Epithelial cell of prostate (primary cell): ENCODE data around the gene ALDH5A1.

Experiments used
- DNase-seq: peaks from one replicate; pipeline ENCODE4 v3.0.0-alpha.2; 2011; ENCODE audit warnings: low read depth, low spot score
- H3K27ac ChIP-seq: fragments of 450-650 bp; 2 replicates; pipeline ENCODE4 v1.5.1; 2017; ENCODE audit warnings: mild to moderate bottlenecking

The ALDH5A1 gene

DNA sequence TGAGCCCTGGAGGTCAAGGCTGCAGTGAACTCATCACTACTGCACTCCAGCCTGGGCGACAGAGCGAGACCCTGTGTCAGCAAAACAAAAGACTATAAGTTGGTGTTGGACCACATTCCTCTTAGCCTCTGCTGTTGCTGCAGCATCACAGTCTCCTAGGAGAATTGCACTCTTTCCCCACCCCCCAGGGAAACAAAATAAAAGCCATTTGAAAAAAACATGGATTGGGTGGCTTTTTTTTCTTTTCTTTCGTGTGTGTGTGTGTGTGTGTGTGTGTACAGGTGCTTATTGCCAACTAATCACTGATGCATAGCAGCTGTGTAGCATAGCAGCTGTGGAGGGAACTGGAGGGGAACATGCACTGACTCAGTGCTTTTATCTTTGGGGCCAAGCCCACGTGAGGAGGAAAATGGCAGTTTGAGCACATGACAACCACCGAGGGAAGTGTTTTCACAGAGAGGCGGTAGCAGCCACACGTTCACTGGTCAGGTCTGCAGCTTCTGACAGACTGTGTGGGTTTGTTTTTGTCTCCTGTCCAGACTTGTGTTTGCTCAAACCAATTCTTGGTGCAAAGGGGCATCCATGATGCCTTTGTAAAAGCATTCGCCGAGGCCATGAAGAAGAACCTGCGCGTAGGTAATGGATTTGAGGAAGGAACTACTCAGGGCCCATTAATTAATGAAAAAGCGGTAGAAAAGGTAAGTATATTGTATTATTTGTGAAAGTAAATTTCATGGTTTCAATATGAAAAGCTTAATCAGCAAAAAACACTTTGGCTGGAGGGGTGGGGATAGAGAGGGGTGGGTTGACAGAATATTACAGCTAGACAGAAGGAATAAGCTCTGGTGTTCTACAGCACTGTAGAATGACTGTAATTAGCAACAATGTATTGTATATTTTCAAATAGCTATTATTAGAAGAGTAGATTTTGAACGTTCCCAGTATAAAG is 27.7 kb downstream of the ALDH5A1 start:
- no peak overlapping the region for H3K27ac ChIP-seq

DNA sequence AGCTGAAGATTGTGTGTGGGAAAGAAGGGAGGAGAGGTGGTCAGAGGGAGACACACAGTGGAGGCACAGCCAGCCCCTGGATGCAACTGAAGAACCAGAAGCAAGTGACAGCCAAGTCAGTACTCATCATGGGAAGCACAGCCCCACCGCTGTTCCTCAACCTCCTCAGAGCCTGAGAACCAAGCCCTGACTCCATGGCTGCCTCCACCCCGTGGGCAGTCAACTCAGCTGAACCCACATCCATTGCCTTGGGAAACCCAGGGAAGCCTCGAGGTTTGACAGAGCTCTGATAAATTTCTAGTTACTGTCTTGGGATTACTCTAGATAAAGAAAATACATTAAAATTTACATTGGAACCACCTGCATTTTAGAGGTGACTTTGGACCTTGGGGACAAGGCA is 29.6 kb downstream of the ALDH5A1 start:
- no peak for DNase-seq
- no peak overlapping the region for H3K27ac ChIP-seq

More for the DNA sequence above, 27.7 kb downstream of the ALDH5A1 start:
- DNase-seq, result no peak

DNA sequence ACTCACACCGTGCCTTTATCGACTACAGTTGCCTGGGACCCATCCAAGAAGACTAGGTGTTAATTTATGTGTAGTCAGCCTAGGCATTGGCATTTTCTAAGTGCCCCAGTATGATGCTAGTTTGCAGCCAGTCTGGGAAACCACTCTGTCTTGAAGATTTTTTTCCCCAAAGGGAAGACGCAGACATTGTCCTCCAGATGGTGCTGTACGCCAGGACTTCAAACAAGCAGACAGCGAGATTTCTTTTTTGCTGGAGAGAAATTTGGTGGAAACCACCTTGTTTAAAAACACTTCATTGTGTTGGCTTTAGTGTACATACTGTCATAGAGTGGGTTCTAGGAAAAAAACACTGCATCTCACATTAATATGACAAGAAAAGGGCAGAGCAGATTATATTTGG is 30.0 kb downstream of the ALDH5A1 start:
- DNase-seq, result no peak
- H3K27ac ChIP-seq, result no peak overlapping the region

DNA sequence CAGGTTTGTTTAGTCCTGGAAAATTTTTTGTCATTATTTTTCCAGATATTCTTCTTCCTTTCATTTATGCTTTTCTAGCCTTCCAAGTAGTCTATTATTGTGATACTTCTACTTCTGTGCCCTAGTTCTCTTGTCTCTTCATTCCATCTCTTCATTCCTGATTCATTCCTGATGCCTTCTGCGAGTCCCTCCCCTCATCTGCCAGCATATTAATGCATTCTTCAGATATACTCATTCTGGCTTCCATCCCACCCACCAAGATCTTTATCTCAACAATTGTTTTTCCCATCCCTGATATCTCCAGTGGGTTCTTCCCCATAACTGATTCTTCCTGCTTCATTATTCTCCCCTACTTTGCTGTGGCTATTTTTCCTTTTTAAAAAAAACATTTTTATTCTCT is 35.2 kb downstream of the ALDH5A1 start:
- DNase-seq, result no peak
- H3K27ac ChIP-seq, result no peak overlapping the region

DNA sequence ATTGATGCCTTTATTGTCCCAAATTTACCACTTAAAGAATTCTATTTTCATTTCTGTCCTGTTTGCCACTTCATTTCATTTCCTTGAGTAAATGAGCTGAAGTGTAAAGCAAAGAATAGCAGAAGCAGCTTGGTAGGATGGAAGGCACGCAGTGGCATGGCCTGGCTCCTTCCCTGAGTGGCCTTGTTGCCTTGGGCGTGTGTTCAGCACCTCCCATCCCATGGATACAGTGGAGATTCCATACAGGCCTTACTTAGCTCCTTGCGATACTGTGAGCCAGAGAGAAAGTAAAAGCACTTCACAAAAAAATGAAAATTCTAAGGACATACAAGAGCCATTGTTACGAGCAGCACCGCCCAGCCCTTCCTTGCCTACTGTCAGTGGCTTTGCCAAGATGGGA is 39.6 kb downstream of the ALDH5A1 start:
- no peak overlapping the region for H3K27ac ChIP-seq
- no peak for DNase-seq

DNA sequence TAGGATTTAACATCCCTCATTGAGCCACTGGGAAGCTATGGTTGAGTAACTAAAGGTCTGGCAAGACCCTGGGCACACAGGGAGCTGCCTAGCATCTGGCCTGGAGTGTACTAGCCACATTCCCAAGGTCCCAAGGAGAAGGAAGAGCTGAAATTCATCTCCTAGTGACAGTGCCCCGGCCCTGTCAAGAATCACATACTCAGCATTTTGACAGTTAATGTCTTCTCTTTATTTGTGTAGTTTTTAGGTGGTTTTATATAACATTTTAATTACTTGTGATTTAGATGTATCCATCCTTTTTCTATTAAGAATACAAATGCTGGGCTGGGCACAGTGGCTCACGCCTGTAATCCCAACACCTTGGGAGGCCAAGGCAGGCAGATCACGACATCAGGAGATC is 40.4 kb downstream of the ALDH5A1 start:
- H3K27ac ChIP-seq, result no peak overlapping the region
- DNase-seq, result no peak

DNA sequence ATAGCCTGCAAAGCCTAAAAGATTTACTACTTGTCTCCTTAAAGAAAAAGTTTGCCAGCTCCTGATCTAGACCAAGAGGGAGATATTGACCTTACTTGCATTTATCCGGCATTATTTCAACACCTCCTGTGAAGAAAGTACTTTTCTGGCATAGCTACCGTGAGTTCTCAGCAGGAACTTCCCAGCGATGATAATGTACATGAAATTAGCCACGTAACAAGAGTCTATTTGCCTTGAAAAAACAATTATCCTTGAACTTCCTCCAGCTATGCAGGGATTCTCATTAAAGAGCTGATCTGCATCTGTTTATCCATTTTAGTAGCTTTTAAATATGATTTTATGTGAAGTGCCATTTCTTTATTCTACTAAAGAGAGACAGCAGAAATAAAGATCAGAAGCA is 41.7 kb downstream of the ALDH5A1 start:
- DNase-seq, result no peak
- no peak overlapping the region for H3K27ac ChIP-seq

DNA sequence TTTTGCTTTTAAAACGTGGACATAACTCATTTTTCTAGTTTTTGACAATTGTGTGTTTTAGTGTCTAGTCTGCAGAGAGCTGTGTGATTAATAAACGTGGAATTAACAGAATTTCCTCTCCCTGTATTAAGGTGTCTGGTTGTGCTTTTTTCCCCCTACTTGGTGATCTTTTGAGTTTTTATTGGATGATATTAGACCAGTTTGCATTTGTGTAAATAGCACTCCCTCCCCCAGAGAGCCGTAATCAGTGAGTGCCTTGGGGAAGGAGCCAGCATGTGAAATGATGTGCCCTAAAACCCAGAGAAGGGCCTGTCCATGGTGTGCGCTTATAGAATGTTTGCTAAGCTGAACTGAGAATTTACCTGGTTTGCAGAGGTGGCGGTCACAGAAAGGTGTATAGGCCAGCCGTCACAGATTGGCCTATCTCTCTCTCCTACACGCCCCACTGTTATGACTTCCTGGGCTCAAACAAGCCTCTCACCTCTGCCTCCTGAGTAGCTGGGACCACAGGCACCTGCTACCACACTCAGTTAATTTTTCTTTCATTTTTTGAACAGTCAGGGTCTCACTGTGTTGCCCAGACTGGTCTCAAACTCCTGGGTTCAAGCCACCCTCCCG is 42.4 kb downstream of the ALDH5A1 start:
- DNase-seq, result no peak
- no peak overlapping the region for H3K27ac ChIP-seq

DNA sequence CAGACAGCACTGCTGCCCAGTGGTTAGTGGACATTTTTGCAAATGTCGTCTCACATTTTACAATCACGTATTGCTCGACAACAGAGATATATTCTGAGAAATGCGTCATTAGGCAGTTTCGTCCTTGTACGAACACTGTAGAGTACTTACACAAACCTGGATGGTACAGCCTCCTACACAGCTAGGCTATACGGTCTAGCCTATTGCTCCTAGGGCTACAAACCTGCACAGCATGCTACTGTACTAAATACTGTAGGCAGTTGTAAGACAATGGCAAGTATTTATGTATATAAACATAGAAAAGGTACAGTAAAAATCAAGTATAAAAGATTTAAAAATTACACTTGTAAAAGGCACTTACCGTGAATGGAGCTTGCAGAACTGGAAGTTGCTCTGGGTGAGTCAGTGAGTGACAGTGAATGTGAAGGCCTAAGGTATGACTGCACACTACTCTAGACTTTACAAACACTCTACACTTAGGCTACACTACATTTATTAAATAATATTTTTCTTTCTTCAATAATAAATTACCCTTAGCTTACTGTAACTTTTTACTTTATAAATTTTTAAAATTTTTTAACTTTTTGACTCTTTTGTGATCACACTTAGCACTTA is 43.1 kb downstream of the ALDH5A1 start:
- H3K27ac ChIP-seq, result no peak overlapping the region
- peak; percentile 27 for DNase-seq

DNA sequence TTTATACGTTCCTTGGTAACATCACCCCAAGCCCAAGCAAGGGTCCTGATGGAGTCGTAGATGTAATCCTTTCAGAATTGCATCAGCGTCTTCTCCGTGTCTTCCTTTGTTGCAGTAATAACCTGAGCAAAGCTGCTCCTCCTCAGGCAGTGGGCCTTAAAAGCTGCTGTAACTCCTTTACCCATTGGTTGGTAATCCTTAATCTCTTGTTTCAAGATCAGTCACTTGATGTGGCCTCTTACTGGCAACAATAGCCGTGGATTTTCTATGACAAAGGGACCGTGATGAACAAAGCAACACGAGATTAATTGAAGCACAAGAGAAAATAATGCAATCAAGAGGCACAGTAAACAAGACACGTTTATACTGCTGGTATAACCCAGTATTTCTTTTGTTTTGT is 44.6 kb downstream of the ALDH5A1 start:
- no peak for DNase-seq
- no peak overlapping the region for H3K27ac ChIP-seq

DNA sequence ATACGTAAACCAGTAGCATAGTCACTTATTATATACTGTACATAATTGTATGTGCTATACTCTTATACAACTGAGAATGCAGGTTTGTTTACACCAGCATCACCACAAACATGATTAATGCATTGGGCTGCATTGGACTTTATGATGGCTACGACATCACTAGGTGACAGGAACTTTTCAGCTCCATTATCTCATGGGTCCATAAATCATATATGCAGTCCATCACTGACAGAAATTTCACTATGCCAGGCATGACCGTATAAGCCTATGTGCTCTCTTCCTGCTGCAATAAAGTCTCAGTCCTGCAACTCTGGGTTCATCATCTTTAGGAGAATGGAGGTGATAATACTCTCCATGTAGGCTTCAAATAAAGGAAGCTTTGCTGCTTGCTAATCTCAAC is 45.4 kb downstream of the ALDH5A1 start:
- no peak for DNase-seq
- H3K27ac ChIP-seq, result no peak overlapping the region

DNA sequence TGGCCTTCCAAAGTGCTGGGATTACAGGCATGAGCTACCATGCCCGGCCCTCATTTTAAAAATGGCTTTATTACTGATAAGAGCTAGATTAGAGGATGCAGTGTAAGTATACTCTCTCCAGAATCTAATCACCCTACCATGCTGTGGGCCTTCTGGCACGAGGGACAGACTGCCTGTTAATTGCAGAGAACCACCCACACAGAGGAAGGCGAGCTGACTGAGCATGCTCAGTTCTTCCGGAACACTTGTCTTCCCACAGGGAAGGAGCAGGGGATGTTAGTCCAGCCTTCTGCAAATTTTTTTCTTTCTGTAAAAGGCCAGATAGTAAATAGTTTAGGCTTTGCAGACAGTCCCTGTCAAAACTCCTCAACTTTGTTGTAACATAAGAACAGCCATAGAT is 48.9 kb downstream of the ALDH5A1 start:
- DNase-seq, result no peak
- no peak overlapping the region for H3K27ac ChIP-seq

DNA sequence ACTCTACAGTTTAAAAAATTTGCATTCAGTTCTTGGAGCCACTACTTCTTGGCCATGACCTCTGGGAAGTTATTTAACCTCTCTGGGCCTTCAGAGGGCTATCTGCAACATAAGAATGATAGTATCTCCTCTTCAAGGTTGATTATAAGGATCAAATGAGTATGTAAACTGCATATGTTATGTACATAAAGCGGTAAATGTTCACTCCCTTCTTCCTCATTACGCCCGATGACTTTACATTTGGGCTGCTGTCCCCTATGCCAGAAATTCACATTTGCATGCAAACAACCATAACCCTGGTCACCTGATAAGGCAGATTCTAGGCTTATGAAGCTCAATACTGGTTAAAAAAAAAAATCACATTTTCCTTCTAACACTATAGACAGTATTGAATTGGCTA is 50.4 kb downstream of the ALDH5A1 start:
- no peak overlapping the region for H3K27ac ChIP-seq
- DNase-seq, result no peak

DNA sequence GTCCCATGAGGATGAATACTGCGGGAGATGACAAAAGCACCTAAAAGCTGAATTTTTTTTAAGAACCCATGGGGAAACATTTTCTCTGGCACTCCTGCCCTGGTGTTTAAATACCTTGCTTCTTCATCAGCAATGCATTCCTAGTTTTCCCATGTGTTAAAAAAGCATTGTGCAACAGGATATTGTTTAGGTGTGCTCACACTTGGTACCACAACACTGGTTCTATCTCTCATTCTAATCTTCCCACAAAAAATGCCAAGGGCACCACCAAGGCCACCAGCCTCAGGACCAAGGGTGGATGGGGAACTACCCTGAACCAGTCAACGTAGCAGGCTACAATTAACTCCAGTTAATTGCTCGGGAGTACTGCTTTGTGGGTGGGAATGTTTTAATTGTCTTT is 50.9 kb downstream of the ALDH5A1 start:
- no peak for DNase-seq
- H3K27ac ChIP-seq, result no peak overlapping the region

DNA sequence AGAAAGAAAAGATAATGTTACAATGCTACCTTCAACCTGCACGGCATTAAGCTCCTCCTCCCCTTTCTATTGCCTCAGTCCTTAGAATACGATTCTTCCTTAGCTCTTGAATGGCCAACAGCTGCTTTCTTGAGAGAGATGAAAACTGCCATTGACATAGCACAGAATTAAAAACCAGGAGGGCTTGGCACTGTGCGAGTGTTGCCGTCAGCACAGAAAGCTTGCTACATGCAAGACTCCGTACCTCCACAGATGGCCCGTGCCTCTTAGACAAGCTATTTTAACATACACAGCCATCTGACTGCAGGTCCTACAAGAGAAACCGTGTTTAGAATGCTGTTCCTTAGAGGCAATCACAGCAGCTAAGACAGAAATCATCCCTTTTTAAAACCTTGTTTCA is 51.7 kb downstream of the ALDH5A1 start:
- no peak for DNase-seq
- no peak overlapping the region for H3K27ac ChIP-seq

DNA sequence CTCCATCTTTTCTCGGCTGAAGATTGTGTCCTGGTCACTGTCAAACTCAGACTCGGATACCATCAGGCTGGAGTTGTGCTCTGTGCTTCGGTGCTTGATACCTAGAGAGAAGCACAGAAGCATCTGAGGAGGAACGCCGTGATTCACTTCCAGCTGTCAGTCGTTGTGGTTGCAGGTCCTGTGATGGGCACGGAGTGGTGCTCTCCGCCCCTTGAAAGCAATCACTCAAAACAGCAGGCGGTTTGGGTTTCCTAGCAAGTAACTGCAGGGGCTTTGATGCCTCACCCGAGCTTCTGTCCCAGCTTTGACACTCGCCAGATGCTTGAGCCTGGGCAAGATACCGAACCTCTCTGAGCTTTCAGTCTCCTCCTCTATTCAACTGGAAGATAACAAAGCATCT is 52.5 kb downstream of the ALDH5A1 start:
- DNase-seq, result no peak
- H3K27ac ChIP-seq, result no peak overlapping the region

DNA sequence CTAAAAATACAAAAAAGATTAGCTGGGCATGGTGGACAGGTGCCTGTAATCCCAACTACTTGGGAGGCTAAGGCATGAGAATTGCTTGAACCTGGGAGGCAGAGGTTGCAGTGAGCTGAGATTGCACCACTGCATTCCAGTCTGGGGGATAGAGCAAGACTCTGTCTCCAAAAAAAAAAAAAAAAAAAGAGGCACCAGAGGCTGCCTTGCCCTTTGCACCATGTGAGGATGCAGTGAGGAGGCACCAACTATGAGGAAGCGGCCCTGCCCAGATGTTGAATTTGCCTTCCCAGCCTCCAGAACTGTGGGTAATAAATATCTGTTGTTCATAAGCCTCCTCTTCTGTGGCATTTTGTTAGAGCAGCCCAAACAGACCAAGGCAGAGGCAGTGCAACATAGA is 54.4 kb downstream of the ALDH5A1 start:
- no peak overlapping the region for H3K27ac ChIP-seq
- DNase-seq, result no peak

DNA sequence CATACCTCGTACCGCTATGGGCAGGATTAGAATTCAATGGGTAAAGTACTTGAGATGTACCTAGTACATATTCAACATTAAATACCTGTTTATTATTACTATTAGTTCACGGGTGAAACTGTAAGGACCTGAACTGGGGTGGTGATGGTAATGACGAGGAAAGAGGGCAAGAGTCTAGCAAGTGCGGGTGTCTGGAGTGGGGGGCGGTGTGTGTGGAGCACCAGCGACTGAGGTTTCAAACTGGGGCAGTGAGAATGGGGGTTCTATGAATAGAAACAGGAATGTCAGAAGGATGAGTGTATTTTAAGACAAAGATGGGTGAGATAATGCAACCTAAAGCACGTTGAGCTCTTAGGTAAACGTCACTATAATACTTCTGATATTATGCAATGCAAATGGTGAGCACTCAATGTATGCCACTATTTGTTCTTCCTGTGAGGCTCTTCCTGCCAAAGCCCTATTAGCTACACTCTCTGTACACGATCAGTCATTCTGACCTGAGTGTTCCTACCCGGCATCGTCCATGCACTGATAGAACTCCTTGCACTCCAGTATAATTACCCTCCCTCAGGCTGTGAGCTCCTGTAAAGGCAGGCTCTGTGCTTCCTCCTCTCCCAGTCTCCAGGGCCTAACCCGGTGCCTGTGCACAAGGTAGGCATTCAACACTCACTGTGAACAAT is 55.0 kb downstream of the ALDH5A1 start:
- H3K27ac ChIP-seq, result no peak overlapping the region
- DNase-seq, result no peak

DNA sequence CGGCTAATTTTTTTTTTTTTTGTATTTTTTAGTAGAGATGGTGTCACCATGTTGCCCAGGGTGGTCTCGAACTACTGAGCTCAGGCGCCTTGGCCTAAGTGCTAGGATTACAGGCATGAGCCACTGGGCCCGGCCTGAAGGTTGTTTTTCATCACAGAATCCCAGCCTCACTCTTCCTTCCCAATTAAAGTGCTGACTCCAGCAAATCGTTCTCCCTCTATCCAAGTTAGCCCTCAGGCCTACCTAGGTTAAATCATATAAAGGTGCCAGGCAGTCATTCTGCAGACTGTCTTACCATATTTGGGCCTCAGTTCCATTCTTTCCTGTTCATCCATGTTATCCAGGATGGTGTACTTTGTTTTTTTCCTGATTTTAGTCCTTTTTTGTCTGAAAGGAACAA is 56.4 kb downstream of the ALDH5A1 start:
- no peak overlapping the region for H3K27ac ChIP-seq
- no peak for DNase-seq

DNA sequence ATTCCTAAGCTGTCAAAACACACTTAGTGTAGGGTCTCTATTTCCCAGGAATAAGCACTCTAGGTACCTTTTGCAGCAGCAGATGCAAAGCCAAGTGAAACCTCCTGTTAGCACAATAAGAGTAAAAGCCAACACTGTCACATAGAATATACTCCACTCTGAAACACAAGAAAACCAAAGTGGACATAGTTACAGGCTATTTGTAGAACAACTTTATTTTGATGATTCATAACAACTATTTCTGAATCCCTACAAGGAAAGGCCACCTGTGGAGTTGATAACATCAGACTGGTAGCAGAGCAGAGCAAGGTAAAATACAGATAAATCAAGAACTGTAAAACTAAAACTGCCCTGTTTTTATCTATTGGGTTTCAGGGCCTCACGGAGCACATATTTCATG is 59.7 kb downstream of the ALDH5A1 start:
- H3K27ac ChIP-seq, result no peak overlapping the region
- DNase-seq, result no peak

DNA sequence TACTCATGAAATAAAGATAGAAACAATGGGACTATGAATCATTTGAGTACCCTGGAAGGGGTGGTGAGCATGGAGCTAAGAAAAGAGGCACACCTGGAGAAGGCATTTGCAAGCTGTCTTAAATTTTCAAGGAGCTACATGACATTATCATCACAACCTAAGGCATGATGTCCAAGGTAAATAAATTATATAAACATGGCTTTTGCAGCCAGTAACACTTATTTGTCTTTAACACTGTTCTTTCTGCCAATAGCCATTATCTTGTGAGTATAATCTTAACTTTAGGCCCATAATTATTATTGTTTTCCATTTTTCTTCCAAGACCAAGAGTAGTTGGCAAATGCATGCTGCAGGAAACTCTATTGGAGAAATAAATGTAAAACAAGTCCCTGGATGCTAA is 63.7 kb downstream of the ALDH5A1 start:
- no peak overlapping the region for H3K27ac ChIP-seq
- DNase-seq, result no peak
